ENCODE data around the gene CALCOCO1. TPM values are rescaled to one million over a fixed set of nuclear protein-coding genes. Genes with fewer than 3 reads are reported as not detected.

CALCOCO1 gene
- total RNA-seq, result 45.4 and 142 TPM in 2 replicates

GRCh38 chr12:53727310-53728041, at the start of gene CALCOCO1:
Gene CALCOCO1, minus strand, starts transcription at chr12:53727452. Its CDS starts 2,210 bp downstream, at chr12:53725242.

GRCh38 chr12:53751336-53752191, 24.3 kb upstream of the CALCOCO1 start, which contains the start of gene CISTR:
Gene CISTR, minus strand, starts transcription at chr12:53751979.

GRCh38 chr12:53675701-53676607, 51.3 kb downstream of the CALCOCO1 start, which contains the start of gene ATP5MC2:
Gene ATP5MC2, minus strand, starts transcription at chr12:53676083. Its CDS starts 3,469 bp downstream, at chr12:53672614.

Other genes starting within 250 kb of the CALCOCO1 start
- gene MAP3K12, start 228.0 kb downstream of the CALCOCO1 start, total RNA-seq, result 20.1 and 29.6 TPM in 2 replicates
- gene TARBP2, start 226.2 kb downstream of the CALCOCO1 start, total RNA-seq, result 26.2 and 55.4 TPM in 2 replicates
- not detected in 2 replicates for gene NPFF, start 220.0 kb downstream of the CALCOCO1 start, total RNA-seq
- 6.5 and 8.1 TPM in 2 replicates for gene ATF7, start 101.1 kb downstream of the CALCOCO1 start, total RNA-seq
- 100 and 118 TPM in 2 replicates for gene ATP5MC2, start 51.4 kb downstream of the CALCOCO1 start, total RNA-seq
- not detected in 2 replicates for gene CISTR, start 24.5 kb upstream of the CALCOCO1 start, total RNA-seq
- under 0.01 TPM in 1 of 2 replicates, not detected in the other for gene HOXC13, start 211.4 kb upstream of the CALCOCO1 start, total RNA-seq
- not detected in 2 replicates for gene HOXC12, start 227.5 kb upstream of the CALCOCO1 start, total RNA-seq
- not detected in 2 replicates for gene HOXC11, start 245.7 kb upstream of the CALCOCO1 start, total RNA-seq
- not detected in 2 replicates for gene HOTAIR, start 247.5 kb upstream of the CALCOCO1 start, total RNA-seq

All from regular cardiac myocyte (primary cell).